GM18520 (cell line): ENCODE results near the gene GALNT2.

Source experiments
- ATAC-seq: cut with Tn5 transposase; IDR thresholded peaks from one replicate; pipeline ENCODE4 v1.9.1; 2021; ENCODE audit not compliant: unreplicated experiment

The GALNT2 gene

GRCh38 chr1:230204842-230205241 lies 137.8 kb downstream of the GALNT2 start:
- ATAC-seq = no peak

- no peak for ATAC-seq
Observed at GRCh38 chr1:230205719-230206198, 138.7 kb downstream of the GALNT2 start.

- no peak for ATAC-seq
Observed at GRCh38 chr1:230206207-230206606, 139.2 kb downstream of the GALNT2 start.

GRCh38 chr1:230206976-230207375 lies 139.9 kb downstream of the GALNT2 start:
- no peak for ATAC-seq

GRCh38 chr1:230207598-230207997 lies 140.6 kb downstream of the GALNT2 start:
- ATAC-seq = no peak

- peak; percentile 38 for ATAC-seq
Observed at GRCh38 chr1:230208619-230209261, 141.7 kb downstream of the GALNT2 start.

- ATAC-seq = no peak
Observed at GRCh38 chr1:230210326-230210980, 143.4 kb downstream of the GALNT2 start.

GRCh38 chr1:230210981-230211336 lies 143.9 kb downstream of the GALNT2 start:
- ATAC-seq = no peak

GRCh38 chr1:230211436-230212145 lies 144.6 kb downstream of the GALNT2 start:
- no peak for ATAC-seq

GRCh38 chr1:230212405-230212936 lies 145.4 kb downstream of the GALNT2 start:
- ATAC-seq = peak; percentile 26

GRCh38 chr1:230215031-230215430 lies 148.0 kb downstream of the GALNT2 start:
- no peak for ATAC-seq

- no peak for ATAC-seq
Observed at GRCh38 chr1:230215529-230215928, 148.5 kb downstream of the GALNT2 start.

GRCh38 chr1:230216896-230217295 lies 149.9 kb downstream of the GALNT2 start:
- no peak for ATAC-seq

GRCh38 chr1:230218667-230219066 lies 151.6 kb downstream of the GALNT2 start:
- no peak for ATAC-seq

GRCh38 chr1:230219174-230220067 lies 152.4 kb downstream of the GALNT2 start:
- ATAC-seq = no peak

- ATAC-seq = no peak
Observed at GRCh38 chr1:230220478-230220877, 153.4 kb downstream of the GALNT2 start.

GRCh38 chr1:230220907-230221306 lies 153.9 kb downstream of the GALNT2 start:
- ATAC-seq = no peak

- ATAC-seq = no peak
Observed at GRCh38 chr1:230222678-230223077, 155.6 kb downstream of the GALNT2 start.

GRCh38 chr1:230224101-230224960 lies 157.3 kb downstream of the GALNT2 start:
- no peak for ATAC-seq
